Measurements from ENCODE around the gene CACNA1H.

- TF ChIP-seq CTCF (conservative IDR thresholded peaks at IDR 0.05 in 1 of 2, IDR thresholded peaks at IDR 0.05 in 1 of 2; ENCODE audit: extremely low read depth in 1 of 2, insufficient read depth in 1 of 2, low read depth in 1 of 2, low read length in 2 of 2) (no peak), EZH2 (IDR thresholded peaks at IDR 0.05; ENCODE audit: borderline replicate concordance, low read length) (no peak)
These were observed 52.0 kb downstream of the CACNA1H start for GRCh38 chr16:1204933-1205332.

All from mammary epithelial cell (primary cell).